Prostate gland (tissue), 2 donors: ENCODE measurements around the gene PIK3IP1. TPM values are rescaled to one million over a fixed set of nuclear protein-coding genes. Genes with fewer than 3 reads are reported as not detected.

Experiments used
- DNase-seq: peaks from one replicate; pipeline ENCODE4 v3.0.0-alpha.2; 2019; ENCODE audit warnings: low spot score
- H3K27ac ChIP-seq, 2 donors: fragments of 200-600 bp; sonication (generic); 2 replicates each; pipeline ENCODE4 v1.5.1; 2017 to 2019
- H3K27me3 ChIP-seq: fragments of 200-600 bp; sonication (generic); replicated peaks from 2 replicates; pipeline ENCODE4 v1.5.1; 2019; ENCODE audit not compliant: insufficient read depth
- H3K36me3 ChIP-seq, 2 donors: fragments of 200-600 bp; sonication (generic); 1 replicate in 1 of 2; 2 replicates in 1 of 2; pipeline versions ENCODE4 v1.5.1 to v1.8.1; 2017 to 2019
- H3K4me1 ChIP-seq: fragments of 200-600 bp; sonication (generic); replicated peaks from 2 replicates; pipeline ENCODE4 v1.5.1; 2019
- H3K4me3 ChIP-seq, 2 donors: fragments of 200-600 bp; sonication (generic); 2 replicates each; pipeline ENCODE4 v1.5.1; 2017 to 2019
- H3K9me3 ChIP-seq: fragments of 200-600 bp; sonication (generic); 2 replicates; pipeline ENCODE4 v1.5.1; 2017
- CTCF ChIP-seq, 4 experiments: fragments of 200-600 bp in 2 of 4; fragments of 450-650 bp in 2 of 4; sonication (generic) in 2 of 4; IDR thresholded peaks; 1 replicate in 3 of 4; 2 replicates in 1 of 4; pipeline ENCODE4 v1.5.1; 2016 to 2019; ENCODE audit warnings: antibody characterized with exemption in 4 of 4, mild to moderate bottlenecking in 2 of 4, moderate library complexity in 2 of 4
- POLR2A ChIP-seq: fragments of 450-650 bp; IDR thresholded peaks from one replicate; pipeline ENCODE4 v1.6.1; 2016; ENCODE audit warnings: antibody characterized with exemption, mild to moderate bottlenecking
- POLR2AphosphoS5 ChIP-seq: sonication (generic); formaldehyde crosslinking; IDR thresholded peaks from one replicate; pipeline ENCODE4 v1.6.1; 2017; ENCODE audit warnings: antibody characterized with exemption
- WGBS: methylation state at CpG from one replicate; pipeline ENCODE4 v1.1.5; 2018; 5-methylcytosine and 5-hydroxymethylcytosine counted together
- intact Hi-C: fragments of 100-400 bp; cut with DNase I; formaldehyde crosslinking; loops from one replicate; pipeline ENCODE4 v1.14.2; 2022
- total RNA-seq, 2 donors: library from RNA; depleted of rRNA; stranded (reverse); fragments of >200 nt; gene quantifications; one replicate each; pipeline ENCODE4 v1.1.0, GENCODE V29; 2016

The PIK3IP1 gene
- total RNA-seq, 2 donors from 2014 or later: 25.6 to 124 TPM

- peak; percentile 97 for DNase-seq
- no peaks in the 10 kb centered on the region for H3K9me3 ChIP-seq
- H3K36me3 ChIP-seq: no peaks in the 10 kb centered on the region
- H3K4me3 ChIP-seq: peak overlapping the region; percentile 41 to 48
- H3K4me1 ChIP-seq: no peaks in the 10 kb centered on the region
- no peaks in the 10 kb centered on the region for H3K27me3 ChIP-seq
- WGBS: 1% methylated on average over 83 of the region's 95 CpGs
- intact Hi-C loops: no loop called here
- peak overlapping the region; percentile 85 to 91 for H3K27ac ChIP-seq
- TF ChIP-seq POLR2AphosphoS5 (peak; percentile 98), CTCF (IDR thresholded peaks at IDR 0.05) (peak in 1 of 4 experiments; percentile 24), POLR2A (peak; percentile 97)
Measured at GRCh38 chr22:31290494-31291471, 1.5 kb downstream of the PIK3IP1 start.

- no peaks in the 10 kb centered on the region for H3K27me3 ChIP-seq
- peak overlapping the region; percentile 85 to 91 for H3K27ac ChIP-seq
- H3K4me1 ChIP-seq: no peaks in the 10 kb centered on the region
- intact Hi-C loops: no loop called here
- H3K4me3 ChIP-seq: no peak overlapping the region
- TF ChIP-seq POLR2A: no peak
- no peak for DNase-seq
- H3K36me3 ChIP-seq: no peaks in the 10 kb centered on the region
- 79% methylated on average over 13 of the region's 13 CpGs for WGBS
- H3K9me3 ChIP-seq: no peaks in the 10 kb centered on the region
Measured at GRCh38 chr22:31289344-31289743, 2.9 kb downstream of the PIK3IP1 start.

DNA sequence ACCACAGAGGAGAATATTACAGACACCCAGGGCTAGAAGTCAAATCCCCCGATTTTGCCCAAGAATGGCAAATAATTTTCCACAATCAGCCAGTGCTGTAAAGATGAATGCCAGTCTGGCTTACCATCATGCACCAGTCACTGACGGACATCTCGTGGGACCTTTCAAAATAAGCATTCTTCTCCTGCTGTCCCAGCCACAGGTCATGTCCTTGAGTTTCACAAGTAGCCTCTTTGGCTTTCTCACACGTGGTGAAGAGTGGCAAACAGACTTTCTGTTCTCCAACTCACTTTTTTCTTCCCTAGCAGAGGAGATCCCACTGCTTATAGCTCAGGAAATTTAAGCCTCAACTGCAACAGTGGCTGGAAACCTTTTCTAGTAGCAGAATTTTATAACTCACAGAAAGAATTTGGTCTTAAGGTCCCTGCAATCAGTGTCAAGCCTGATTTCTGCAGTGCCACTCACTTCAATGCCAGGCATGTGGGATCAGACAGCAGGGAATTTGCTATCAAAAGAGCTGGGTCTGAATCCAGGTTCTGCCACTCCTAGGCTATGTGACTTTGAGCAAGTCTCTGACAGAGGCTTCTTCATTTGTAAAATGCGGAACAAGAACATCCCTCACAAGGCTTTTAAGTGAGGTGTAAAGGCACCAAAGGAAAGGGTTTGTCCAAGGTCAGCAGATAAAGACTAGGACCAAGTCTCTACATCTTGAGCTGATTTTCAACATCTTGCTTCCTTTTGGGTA, 3.6 kb downstream of the PIK3IP1 start:
- DNase-seq: no peak
- no peaks in the 10 kb centered on the region for H3K27me3 ChIP-seq
- H3K36me3 ChIP-seq: no peaks in the 10 kb centered on the region
- no peak overlapping the region for H3K4me3 ChIP-seq
- H3K27ac ChIP-seq: peak overlapping the region; percentile 85 to 91
- H3K9me3 ChIP-seq: no peaks in the 10 kb centered on the region
- TF ChIP-seq POLR2AphosphoS5 (no peak), POLR2A (no peak), CTCF (IDR thresholded peaks at IDR 0.05) (no peak)
- 80% methylated on average over 5 of the region's 5 CpGs for WGBS
- intact Hi-C loops: no loop called here
- H3K4me1 ChIP-seq: no peaks in the 10 kb centered on the region

GRCh38 chr22:31287818-31288495, 4.3 kb downstream of the PIK3IP1 start:
- Histone ChIP-seq H3K4me1 (no peaks in the 10 kb centered on the region), H3K27ac (peak overlapping the region; percentile 16 to 91), H3K27me3 (no peaks in the 10 kb centered on the region), H3K36me3 (no peaks in the 10 kb centered on the region), H3K4me3 (no peak overlapping the region), H3K9me3 (no peaks in the 10 kb centered on the region)
- WGBS: 89% methylated on average over 6 of the region's 6 CpGs
- intact Hi-C loops: no loop called here
- TF ChIP-seq POLR2AphosphoS5 (no peak), POLR2A (no peak), CTCF (IDR thresholded peaks at IDR 0.05) (no peak)
- no peak for DNase-seq
